Measurements from ENCODE around the gene TTLL1.
"Not testable (repeated sequence)": the region's sequence is repeated elsewhere in the genome, so short reads cannot be mapped to it uniquely, and the experiment has no call there.

TTLL1 gene

GRCh38 chr22:42996646-42997365 lies 92.4 kb downstream of the TTLL1 start:
- Histone ChIP-seq H3K9me3 (ENCODE audit: control insufficient read depth, insufficient read depth, low read length) (peaks cover 3% of the 10 kb centered on the region; the same call in 1 of the 2 replicates), H3K27ac (ENCODE audit: low read depth, low read length) (no peak overlapping the region), H3K36me3 (ENCODE audit: control insufficient read depth, low read length) (peaks cover 19% of the 10 kb centered on the region), H3K4me3 (ENCODE audit: low read length) (no peak overlapping the region), H4K20me1 (ENCODE audit: control insufficient read depth, insufficient read depth, low read depth, low read length) (peaks cover 9% of the 10 kb centered on the region; the same call in 1 of the 2 replicates), H3F3A (ENCODE audit: control insufficient read depth, insufficient read depth) (0 out of 2 replicates have a peak, but pooled peaks cover 2% of the 10 kb centered on the region), H3K27me3 (ENCODE audit: control insufficient read depth, low read length) (no peaks in the 10 kb centered on the region), H3K4me2 (ENCODE audit: low read length) (no peak overlapping the region), H3K79me2 (ENCODE audit: control insufficient read depth, low read length) (peaks cover 97% of the 10 kb centered on the region), H3K4me1 (ENCODE audit: control insufficient read depth, low read length) (peaks cover 52% of the 10 kb centered on the region), H3K9me2 (replicated peaks; ENCODE audit: control insufficient read depth, low read length) (no peaks in the 10 kb centered on the region)
- TF ChIP-seq CTCF (IDR thresholded peaks at IDR 0.05; ENCODE audit: low read depth, low read length, poor library complexity, severe bottlenecking) (no peak), EZH2phosphoT487 (IDR thresholded peaks at IDR 0.05; ENCODE audit: borderline replicate concordance, low read length) (no peak)

- Histone ChIP-seq H3K79me2 (ENCODE audit: control insufficient read depth, low read length) (peaks cover 97% of the 10 kb centered on the region), H3K4me1 (ENCODE audit: control insufficient read depth, low read length) (peaks cover 48% of the 10 kb centered on the region), H3K4me2 (ENCODE audit: low read length) (peak overlapping the region; percentile 39), H3K36me3 (ENCODE audit: control insufficient read depth, low read length) (peaks cover 19% of the 10 kb centered on the region), H3K4me3 (ENCODE audit: low read length) (peak overlapping the region; percentile 0; the same call in 1 of the 2 replicates), H4K20me1 (ENCODE audit: control insufficient read depth, insufficient read depth, low read depth, low read length) (peaks cover 15% of the 10 kb centered on the region; the same call in 1 of the 2 replicates)
- H3K9me2 ChIP-seq (replicated peaks; ENCODE audit: control insufficient read depth, low read length); H3K27me3 ChIP-seq (ENCODE audit: control insufficient read depth, low read length); H3K9me3 ChIP-seq (ENCODE audit: control insufficient read depth, insufficient read depth, low read length); H3K27ac ChIP-seq (ENCODE audit: low read depth, low read length); H3F3A ChIP-seq (ENCODE audit: control insufficient read depth, insufficient read depth): not testable (repeated sequence)
These were observed 93.5 kb downstream of the TTLL1 start for GRCh38 chr22:42995654-42996053.

GRCh38 chr22:42994917-42995562 lies 94.2 kb downstream of the TTLL1 start:
- Histone ChIP-seq H3K4me3 (ENCODE audit: low read length) (peak overlapping the region; percentile 0; the same call in 1 of the 2 replicates), H3K9me3 (ENCODE audit: control insufficient read depth, insufficient read depth, low read length) (peaks cover 3% of the 10 kb centered on the region; the same call in 1 of the 2 replicates), H3F3A (ENCODE audit: control insufficient read depth, insufficient read depth) (0 out of 2 replicates have a peak, but pooled peaks cover 3% of the 10 kb centered on the region), H3K9me2 (replicated peaks; ENCODE audit: control insufficient read depth, low read length) (no peaks in the 10 kb centered on the region), H3K4me2 (ENCODE audit: low read length) (peak overlapping the region; percentile 39), H3K4me1 (ENCODE audit: control insufficient read depth, low read length) (peaks cover 48% of the 10 kb centered on the region), H4K20me1 (ENCODE audit: control insufficient read depth, insufficient read depth, low read depth, low read length) (peaks cover 20% of the 10 kb centered on the region; the same call in 1 of the 2 replicates), H3K79me2 (ENCODE audit: control insufficient read depth, low read length) (peaks cover 97% of the 10 kb centered on the region), H3K36me3 (ENCODE audit: control insufficient read depth, low read length) (peaks cover 19% of the 10 kb centered on the region), H3K27ac (ENCODE audit: low read depth, low read length) (no peak overlapping the region), H3K27me3 (ENCODE audit: control insufficient read depth, low read length) (no peaks in the 10 kb centered on the region)
- no peak for TF ChIP-seq CTCF (IDR thresholded peaks at IDR 0.05; ENCODE audit: low read depth, low read length, poor library complexity, severe bottlenecking)
- TF ChIP-seq EZH2phosphoT487 (IDR thresholded peaks at IDR 0.05; ENCODE audit: borderline replicate concordance, low read length), result no peak

All from DOHH2 (cell line).